DOHH2 (cell line): Measurements from ENCODE around the gene BDP1.
"Not testable (repeated sequence)": the region's sequence is repeated elsewhere in the genome, so short reads cannot be mapped to it uniquely, and the experiment has no call there.

Experiments used
- CTCF ChIP-seq: fragments of 200-600 bp; sonication (generic); IDR thresholded peaks from one replicate; pipeline ENCODE4 v1.5.1; 2014; ENCODE audit warnings: antibody characterized with exemption, mild to moderate bottlenecking, low read depth, low read length; ENCODE audit not compliant: poor library complexity, severe bottlenecking
- EZH2phosphoT487 ChIP-seq: fragments of 200-600 bp; sonication (generic); IDR thresholded peaks from 2 replicates; pipeline ENCODE4 v1.6.1; 2017; ENCODE audit warnings: borderline replicate concordance, mild to moderate bottlenecking, antibody characterized with exemption, low read length, moderate library complexity, mixed read lengths

- TF ChIP-seq CTCF, EZH2phosphoT487: not testable (repeated sequence)
These were observed 20.6 kb upstream of the BDP1 start for GRCh38 chr5:71434825-71435224.
